ENCODE data around the gene ACTRT2. TPM values are rescaled to one million over a fixed set of nuclear protein-coding genes. Genes with fewer than 3 reads are reported as not detected.

ACTRT2 gene
- total and polyA plus RNA-seq, 10 of the 15 experiments (the other 5 are each of a cell fraction or from before 2014, with no cell fraction given), result not detected

DNA sequence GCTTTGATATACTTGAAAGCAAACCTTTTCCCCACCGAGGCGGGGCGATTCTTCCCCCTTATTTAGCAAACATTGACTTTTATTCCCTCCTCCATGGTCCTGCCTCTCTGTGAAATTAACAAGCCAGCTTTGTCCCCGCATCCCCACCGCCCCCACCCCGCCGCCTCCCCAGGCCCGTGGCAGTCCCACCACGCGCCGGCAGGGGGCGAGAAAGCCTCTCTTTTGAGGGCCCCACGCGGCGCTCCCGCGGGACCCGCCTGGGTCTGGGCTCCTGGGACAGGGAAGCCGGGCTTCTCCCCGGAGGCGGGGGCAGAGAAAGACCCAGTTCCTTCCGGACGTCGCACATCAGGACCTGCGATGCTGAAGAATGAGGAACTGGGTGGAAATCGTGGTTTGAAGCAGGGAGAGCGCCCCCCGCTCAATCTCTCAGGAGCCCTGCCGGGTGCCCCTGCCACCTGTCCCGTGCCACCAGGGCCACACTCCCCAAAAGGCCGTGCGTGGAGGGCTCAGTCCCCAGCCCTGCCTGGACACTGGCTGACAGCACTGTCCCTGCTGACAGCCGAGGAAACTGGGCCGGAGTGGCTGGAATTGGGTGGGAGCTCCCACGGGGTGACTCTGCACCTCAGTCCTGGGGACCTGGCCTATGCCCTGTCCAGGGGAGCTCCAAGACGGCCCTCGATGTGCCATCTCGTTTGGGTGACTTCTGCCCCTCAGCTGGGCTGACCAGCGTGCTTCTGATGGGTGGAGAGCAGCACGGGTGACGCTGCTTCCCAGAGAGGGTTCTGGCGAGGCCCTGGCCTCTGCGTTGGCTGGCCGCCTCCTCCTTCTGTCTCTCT, 8.6 kb upstream of the ACTRT2 start:
- CTCF ChIA-PET, result no interaction called here
- peak; percentile 42 for TF ChIP-seq RAD21 (IDR thresholded peaks at IDR 0.05; ENCODE audit: insufficient read depth, low read depth, low read length)
- TF ChIP-seq, protein P1, sequence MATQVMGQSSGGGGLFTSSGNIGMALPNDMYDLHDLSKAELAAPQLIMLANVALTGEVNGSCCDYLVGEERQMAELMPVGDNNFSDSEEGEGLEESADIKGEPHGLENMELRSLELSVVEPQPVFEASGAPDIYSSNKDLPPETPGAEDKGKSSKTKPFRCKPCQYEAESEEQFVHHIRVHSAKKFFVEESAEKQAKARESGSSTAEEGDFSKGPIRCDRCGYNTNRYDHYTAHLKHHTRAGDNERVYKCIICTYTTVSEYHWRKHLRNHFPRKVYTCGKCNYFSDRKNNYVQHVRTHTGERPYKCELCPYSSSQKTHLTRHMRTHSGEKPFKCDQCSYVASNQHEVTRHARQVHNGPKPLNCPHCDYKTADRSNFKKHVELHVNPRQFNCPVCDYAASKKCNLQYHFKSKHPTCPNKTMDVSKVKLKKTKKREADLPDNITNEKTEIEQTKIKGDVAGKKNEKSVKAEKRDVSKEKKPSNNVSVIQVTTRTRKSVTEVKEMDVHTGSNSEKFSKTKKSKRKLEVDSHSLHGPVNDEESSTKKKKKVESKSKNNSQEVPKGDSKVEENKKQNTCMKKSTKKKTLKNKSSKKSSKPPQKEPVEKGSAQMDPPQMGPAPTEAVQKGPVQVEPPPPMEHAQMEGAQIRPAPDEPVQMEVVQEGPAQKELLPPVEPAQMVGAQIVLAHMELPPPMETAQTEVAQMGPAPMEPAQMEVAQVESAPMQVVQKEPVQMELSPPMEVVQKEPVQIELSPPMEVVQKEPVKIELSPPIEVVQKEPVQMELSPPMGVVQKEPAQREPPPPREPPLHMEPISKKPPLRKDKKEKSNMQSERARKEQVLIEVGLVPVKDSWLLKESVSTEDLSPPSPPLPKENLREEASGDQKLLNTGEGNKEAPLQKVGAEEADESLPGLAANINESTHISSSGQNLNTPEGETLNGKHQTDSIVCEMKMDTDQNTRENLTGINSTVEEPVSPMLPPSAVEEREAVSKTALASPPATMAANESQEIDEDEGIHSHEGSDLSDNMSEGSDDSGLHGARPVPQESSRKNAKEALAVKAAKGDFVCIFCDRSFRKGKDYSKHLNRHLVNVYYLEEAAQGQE (IDR thresholded peaks at IDR 0.05; ENCODE audit: low read depth, low read length), result no peak
- TF ChIP-seq, protein P2, sequence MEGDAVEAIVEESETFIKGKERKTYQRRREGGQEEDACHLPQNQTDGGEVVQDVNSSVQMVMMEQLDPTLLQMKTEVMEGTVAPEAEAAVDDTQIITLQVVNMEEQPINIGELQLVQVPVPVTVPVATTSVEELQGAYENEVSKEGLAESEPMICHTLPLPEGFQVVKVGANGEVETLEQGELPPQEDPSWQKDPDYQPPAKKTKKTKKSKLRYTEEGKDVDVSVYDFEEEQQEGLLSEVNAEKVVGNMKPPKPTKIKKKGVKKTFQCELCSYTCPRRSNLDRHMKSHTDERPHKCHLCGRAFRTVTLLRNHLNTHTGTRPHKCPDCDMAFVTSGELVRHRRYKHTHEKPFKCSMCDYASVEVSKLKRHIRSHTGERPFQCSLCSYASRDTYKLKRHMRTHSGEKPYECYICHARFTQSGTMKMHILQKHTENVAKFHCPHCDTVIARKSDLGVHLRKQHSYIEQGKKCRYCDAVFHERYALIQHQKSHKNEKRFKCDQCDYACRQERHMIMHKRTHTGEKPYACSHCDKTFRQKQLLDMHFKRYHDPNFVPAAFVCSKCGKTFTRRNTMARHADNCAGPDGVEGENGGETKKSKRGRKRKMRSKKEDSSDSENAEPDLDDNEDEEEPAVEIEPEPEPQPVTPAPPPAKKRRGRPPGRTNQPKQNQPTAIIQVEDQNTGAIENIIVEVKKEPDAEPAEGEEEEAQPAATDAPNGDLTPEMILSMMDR (IDR thresholded peaks at IDR 0.05 in 2 of 3, conservative IDR thresholded peaks at IDR 0.05 in 1 of 3; ENCODE audit: control insufficient read depth in 2 of 3, extremely low read depth in 1 of 3, insufficient read depth in 1 of 3, low read depth in 3 of 3, low read length in 3 of 3), result peak in 1 of 3 experiments; percentile 44; a peak in 1 of 6 replicates
- no peak for ATAC-seq
- Histone ChIP-seq H3K4me2 (ENCODE audit: control insufficient read depth, insufficient read depth) (no peak overlapping the region), H2AFZ (ENCODE audit: control insufficient read depth, low read depth, low read length) (no peak overlapping the region), H3K4me1 (ENCODE audit: control insufficient read depth, insufficient read depth, low read length) (no peaks in the 10 kb centered on the region), H3K79me2 (ENCODE audit: control insufficient read depth, insufficient read depth, low read length) (no peaks in the 10 kb centered on the region), H4K20me1 (ENCODE audit: control insufficient read depth, insufficient read depth) (no peaks in the 10 kb centered on the region), H3K9me3 (replicated peaks; ENCODE audit: control insufficient read depth, insufficient read depth, low read length) (no peaks in the 10 kb centered on the region; the same call in 2 of the 3 replicates), H3K9ac (ENCODE audit: control insufficient read depth, insufficient read depth, low read length) (no peak overlapping the region), H3K4me3 (no peak overlapping the region), H3K36me3 (ENCODE audit: control insufficient read depth in 2 of 2, insufficient read depth in 2 of 2, low read length in 1 of 2) (no peaks in the 10 kb centered on the region), H3K27me3 (replicated peaks in 1 of 2; ENCODE audit: control insufficient read depth in 2 of 2, insufficient read depth in 2 of 2, low read length in 1 of 2) (no peaks in the 10 kb centered on the region), H3K27ac (ENCODE audit: control insufficient read depth, insufficient read depth) (no peak overlapping the region)
- DNase-seq (ENCODE audit: low read depth, low spot score), result no peak
- RAD21 ChIA-PET (ENCODE audit: unreplicated experiment), result no interaction called here
- WGBS (ENCODE audit: insufficient coverage, insufficient replicate concordance, low lambda C conversion rate, missing lambda C conversion rate), result 16% methylated on average over 38 of the region's 44 CpGs
- intact Hi-C loops (cut with micrococcal nuclease; ENCODE audit: unreplicated experiment), result no loop called here
- no TSS peak for BruUV-seq (replicated peaks)
- in situ Hi-C loops (cut with MboI), result no loop called here
- POLR2A ChIA-PET, result no interaction called here
- SMC1A ChIA-PET (ENCODE audit: uncharacterized antibody, unreplicated experiment), result no interaction called here
- FAIRE-seq, result no peak

Measured in GM12878 (cell line).